HepG2 (cell line): Measurements from ENCODE around the gene RBM34. TPM values are rescaled to one million over a fixed set of nuclear protein-coding genes. Genes with fewer than 3 reads are reported as not detected.

Experiments used
- ATAC-seq: fragments of 200-7000 bp; cut with Tn5 transposase; 3 replicates; pipeline ENCODE4 v1.9.1; 2020; ENCODE audit warnings: mild to moderate bottlenecking, moderate library complexity
- BruUV-seq: library from RNA; stranded (reverse); fragments of 400-500 nt; replicated peaks from 2 replicates; lab custom pipeline; 2021; lab: Mats Ljungman, UMichigan
- CTCF ChIA-PET: fragments of 300-600 bp; formaldehyde crosslinking; extraction: SDS; loops from one replicate; lab custom pipeline; 2021; ENCODE audit warnings: low total read pairs, inconsistent platforms, low intra/inter-chr PET ratio; lab: Yijun Ruan, JAX
- POLR2A ChIA-PET: fragments of 350-600 bp; sonication (Branson Sonifier 250); formaldehyde crosslinking; loops from one replicate; lab custom pipeline; 2020; ENCODE audit warnings: antibody characterized with exemption, inconsistent platforms; lab: Yijun Ruan, JAX
- DNase-seq: peaks from one replicate; pipeline ENCODE4 v3.0.0-alpha.2; 2015; ENCODE audit warnings: low spot score
- FAIRE-seq: peaks from 3 replicates; lab custom pipeline; 2011; peaks lifted over from hg19 to GRCh38; lab: Jason Lieb, UNC
- H2AFZ ChIP-seq: one replicate; pipeline ENCODE4 v1.6.1; 2011; ENCODE audit warnings: low read length, inconsistent platforms
- H3K27ac ChIP-seq: fragments of 300-600 bp; 3 replicates; pipeline ENCODE4 v1.8.0; 2011; ENCODE audit warnings: mixed run types, mild to moderate bottlenecking, mixed read lengths, low read length, inconsistent platforms; ENCODE audit not compliant: insufficient read depth; ENCODE audit errors: extremely low read length
- H3K27me3 ChIP-seq, 2 experiments: fragments of 200-600 bp in 1 of 2; 2 replicates in 1 of 2; 3 replicates in 1 of 2; pipeline versions ENCODE4 v1.6.0 to v1.8.0; 2011; ENCODE audit warnings: low read length in 2 of 2, mild to moderate bottlenecking in 2 of 2, moderate library complexity in 2 of 2, inconsistent platforms in 1 of 2; ENCODE audit not compliant: insufficient read depth in 2 of 2, control insufficient read depth in 1 of 2
- H3K36me3 ChIP-seq, 2 experiments: fragments of 200-600 bp in 1 of 2; replicated peaks in 1 of 2; 2 replicates in 1 of 2; 3 replicates in 1 of 2; pipeline versions ENCODE4 v1.5.1 to v1.8.0; 2011; ENCODE audit warnings: low read length in 2 of 2, inconsistent platforms in 1 of 2; ENCODE audit not compliant: insufficient read depth in 2 of 2, control insufficient read depth in 1 of 2
- H3K4me1 ChIP-seq: 2 replicates; pipeline ENCODE4 v1.5.1; 2012; ENCODE audit warnings: low read length, inconsistent platforms; ENCODE audit not compliant: insufficient read depth
- H3K4me2 ChIP-seq: 2 replicates; pipeline ENCODE4 v1.6.0; 2011; ENCODE audit warnings: low read depth, low read length, inconsistent platforms
- H3K4me3 ChIP-seq, 3 experiments: fragments of 200-600 bp in 1 of 3; sonication (generic), shearing (Covaris generic) in 1 of 3; replicated peaks in 1 of 3; 2 replicates each; pipeline ENCODE4 v1.5.1; 2011 to 2016; ENCODE audit warnings: low read length in 3 of 3, inconsistent platforms in 2 of 3, low read depth in 2 of 3, mild to moderate bottlenecking in 2 of 3, control low read depth in 1 of 3, mixed read lengths in 1 of 3; ENCODE audit not compliant: insufficient read depth in 1 of 3
- H3K79me2 ChIP-seq: one replicate; pipeline ENCODE4 v1.6.1; 2011; ENCODE audit warnings: low read length, inconsistent platforms; ENCODE audit not compliant: insufficient read depth
- H3K9ac ChIP-seq: 2 replicates; pipeline ENCODE4 v1.6.0; 2011; ENCODE audit warnings: mild to moderate bottlenecking, low read depth, low read length, inconsistent platforms; ENCODE audit not compliant: insufficient read depth
- H3K9me3 ChIP-seq: 2 replicates; pipeline ENCODE4 v1.5.1; 2012; ENCODE audit warnings: mild to moderate bottlenecking, low read length
- H4K20me1 ChIP-seq: 2 replicates; pipeline ENCODE4 v1.6.0; 2011; ENCODE audit warnings: inconsistent platforms, mild to moderate bottlenecking, low read length, moderate library complexity; ENCODE audit not compliant: insufficient read depth
- ATF6 ChIP-seq: sonication (generic); formaldehyde crosslinking; conservative IDR thresholded peaks from 2 replicates; pipeline ENCODE4 v1.4.0; 2020; ENCODE audit warnings: missing genetic modification reagents
- HDAC2 ChIP-seq: sonication (generic); formaldehyde crosslinking; IDR thresholded peaks from 2 replicates; pipeline ENCODE4 v1.4.0; 2020; ENCODE audit warnings: missing genetic modification reagents
- HMGXB3 ChIP-seq: sonication (generic); formaldehyde crosslinking; IDR thresholded peaks from 2 replicates; pipeline ENCODE4 v1.4.0; 2020; ENCODE audit warnings: missing genetic modification reagents, borderline replicate concordance
- IRF9 ChIP-seq: sonication (generic); formaldehyde crosslinking; IDR thresholded peaks from 2 replicates; pipeline ENCODE4 v1.8.0; 2022; ENCODE audit warnings: missing genetic modification reagents, mild to moderate bottlenecking, borderline replicate concordance
- KDM6A ChIP-seq: IDR thresholded peaks from 2 replicates; pipeline ENCODE4 v1.6.1; 2016; ENCODE audit warnings: low read depth
- MED1 ChIP-seq: sonication (generic); formaldehyde crosslinking; IDR thresholded peaks from 2 replicates; pipeline ENCODE4 v1.4.0; 2020; ENCODE audit warnings: missing genetic modification reagents
- TBX3 ChIP-seq: fragments of 450-650 bp; IDR thresholded peaks from 2 replicates; pipeline ENCODE4 v1.6.1; 2017; ENCODE audit warnings: antibody characterized with exemption, mild to moderate bottlenecking, inconsistent platforms, borderline replicate concordance
- THYN1 ChIP-seq: sonication (generic); formaldehyde crosslinking; IDR thresholded peaks from 2 replicates; pipeline ENCODE4 v1.8.1; 2023; ENCODE audit warnings: low read depth, mild to moderate bottlenecking, moderate library complexity, missing genetic modification reagents, borderline replicate concordance
- ZBTB20 ChIP-seq: sonication (generic); formaldehyde crosslinking; IDR thresholded peaks from 2 replicates; pipeline ENCODE4 v1.8.1; 2023; ENCODE audit warnings: missing genetic modification reagents, low read depth, mild to moderate bottlenecking, borderline replicate concordance
- ZNF205 ChIP-seq: IDR thresholded peaks from 2 replicates; pipeline ENCODE4 v1.6.1; 2018; ENCODE audit warnings: missing biosample characterization, missing genetic modification reagents
- ZNF34 ChIP-seq: sonication (generic); formaldehyde crosslinking; IDR thresholded peaks from 2 replicates; pipeline ENCODE4 v1.4.0; 2020; ENCODE audit warnings: mild to moderate bottlenecking, missing genetic modification reagents, borderline replicate concordance
- ZNF543 ChIP-seq: sonication (generic); formaldehyde crosslinking; IDR thresholded peaks from 2 replicates; pipeline ENCODE4 v1.4.0; 2020; ENCODE audit warnings: mild to moderate bottlenecking, missing genetic modification reagents
- ZNF780A ChIP-seq: sonication (generic); formaldehyde crosslinking; IDR thresholded peaks from 2 replicates; pipeline ENCODE4 v1.8.0; 2022; ENCODE audit warnings: mild to moderate bottlenecking, missing genetic modification reagents, moderate library complexity
- ZSCAN22 ChIP-seq: sonication (generic); formaldehyde crosslinking; IDR thresholded peaks from 2 replicates; pipeline ENCODE4 v1.4.0; 2020; ENCODE audit warnings: mild to moderate bottlenecking, missing genetic modification reagents
- ZSCAN25 ChIP-seq: sonication (generic); formaldehyde crosslinking; IDR thresholded peaks from 2 replicates; pipeline ENCODE4 v1.8.0; 2022; ENCODE audit warnings: mild to moderate bottlenecking, missing genetic modification reagents
- WGBS: methylation state at CpG from one replicate; pipeline ENCODE4 v1.1.6; 2017; ENCODE audit warnings: low lambda C conversion rate; 5-methylcytosine and 5-hydroxymethylcytosine counted together
- in situ Hi-C: cut with HindIII; loops from 2 replicates; pipeline ENCODE4 v1.10.0; 2017; ENCODE audit warnings: low pct_unique_long_range_greater_than_20kb; ENCODE audit not compliant: extremely low pct_ligation_motif_present
- intact Hi-C: fragments of 100-400 bp; cut with micrococcal nuclease; formaldehyde crosslinking; loops from one replicate; pipeline ENCODE4 v1.10.0; 2022; ENCODE audit not compliant: unreplicated experiment
- polyA plus RNA-seq, 8 experiments: library from polyadenylated mRNA; depleted of rRNA in 3 of 8; stranded (reverse) in 7 of 8; unstranded in 1 of 8; fragments of >200 nt; fragmentation: Illumina TruSeq in 4 of 8; extraction: Trizol in 4 of 8; gene quantifications; 2 replicates each; pipeline versions ENCODE4 v1.2.1 to v1.2.3, GENCODE V29; 2011 to 2016; ENCODE audit warnings: low read depth in 4 of 8, missing spikeins in 1 of 8, mixed read lengths in 1 of 8; ENCODE audit not compliant: insufficient read depth in 1 of 8
- total RNA-seq, 5 experiments: library from RNA; depleted of rRNA; stranded (reverse); fragments of >200 nt; fragmentation: Illumina TruSeq; extraction: Trizol; gene quantifications; 2 replicates each; pipeline ENCODE4 v1.2.3, GENCODE V29; 2016; ENCODE audit warnings: low read depth in 1 of 5

The RBM34 gene
- total and polyA plus RNA-seq, 2 of the 13 experiments (the other 11 are each of a cell fraction or from before 2014, with no cell fraction given): 34.7 to 73.0 TPM

DNA sequence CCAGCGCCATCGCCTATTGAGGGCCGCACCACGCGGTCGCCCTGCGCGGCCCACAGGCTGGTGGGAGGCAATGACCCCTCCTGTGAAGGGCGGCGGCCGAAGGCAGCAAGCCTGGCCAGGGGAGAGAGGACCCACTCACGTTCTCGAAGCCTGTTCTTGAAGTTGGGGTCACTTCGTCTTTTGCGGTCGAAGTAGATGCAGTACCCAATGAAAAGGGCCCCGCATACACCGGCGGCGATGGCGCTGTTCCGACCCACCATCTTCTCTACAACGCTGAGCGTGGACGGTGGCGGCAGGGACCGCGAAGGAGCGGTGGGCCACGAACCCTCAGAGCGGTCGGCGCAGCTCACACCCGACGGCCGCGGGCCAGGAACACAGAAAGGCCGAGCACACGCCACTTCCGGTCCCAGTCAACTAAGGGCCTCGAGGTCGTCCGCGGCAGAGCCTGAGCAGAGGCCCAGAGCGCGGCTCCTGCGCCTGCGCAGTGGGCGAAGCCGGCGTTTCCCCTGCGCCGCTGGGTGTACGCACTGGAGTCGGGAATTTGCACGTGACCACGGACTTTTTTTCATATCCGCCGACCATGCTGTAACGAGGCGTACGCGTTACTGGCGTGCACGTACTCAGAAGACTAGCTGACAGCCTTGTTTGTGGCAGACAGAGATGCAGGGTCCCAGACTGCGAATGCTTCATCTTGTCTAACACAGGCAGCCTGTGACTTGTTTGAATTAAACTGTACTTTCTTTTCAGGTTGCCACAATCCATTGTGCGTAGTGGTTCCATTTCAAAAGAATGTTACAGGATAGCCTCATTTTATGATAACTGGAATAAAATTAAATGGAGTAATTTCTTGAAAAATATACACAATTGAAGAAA lies 32.4 kb downstream of the RBM34 start, which contains the start of gene TOMM20:
Gene TOMM20 (minus strand): TSS at position 382 of the 873 bp plus-strand sequence. CDS start 122 bp downstream, at position 260.
- in situ Hi-C loops: no loop called here
- TF ChIP-seq IRF9 (CRISPR knock-in tag) (peak; percentile 74; the same call in 1 of the 2 replicates), HDAC2 (CRISPR knock-in tag) (peak; percentile 77), ZSCAN25 (CRISPR knock-in tag) (peak; percentile 18; the same call in 1 of the 2 replicates), ATF6 (CRISPR knock-in tag) (no peak), MED1 (CRISPR knock-in tag) (peak; percentile 96), ZNF543 (CRISPR knock-in tag) (peak; percentile 78; the same call in 1 of the 2 replicates), KDM6A (no peak; the same call in 1 of the 2 replicates), HMGXB3 (CRISPR knock-in tag) (no peak), ZNF34 (no peak), ZNF205 (peak; percentile 26; the same call in 1 of the 2 replicates), ZBTB20 (CRISPR knock-in tag) (peak; percentile 90), THYN1 (CRISPR knock-in tag) (no peak), TBX3 (peak; percentile 39; the same call in 1 of the 2 replicates), ZSCAN22 (no peak), ZNF780A (CRISPR knock-in tag) (0 out of 2 replicates have a peak, but pooled peaks have one; percentile 78)

More for the DNA sequence above, 32.4 kb downstream of the RBM34 start, which contains the start of gene TOMM20:
- intact Hi-C loops: loop anchor here (5.0 kb wide), 1 partner anchor 34 kb away; the partner anchor contains the start of gene RBM34
- WGBS: 4% methylated on average over 17 of the region's 67 CpGs
- ChIA-PET POLR2A (interaction anchor here (0.7 to 2.1 kb wide), 16 partner anchors 9 to 518 kb away, joined by 3 to 15 read pairs (median 4); partner anchors contain the start of genes GGPS1, RBM34 and TBCE), CTCF (no interaction called here)
- Histone ChIP-seq H3K4me3 (peak within 1 kb of the TSS; percentile 82 to 94 (median 89)), H3K36me3 (peaks cover 4 to 28% of the 10 kb centered on the region in 2 experiments), H3K79me2 (peaks cover 50% of the 10 kb centered on the region), H4K20me1 (peaks cover 38% of the 10 kb centered on the region), H3K4me1 (peaks cover 55% of the 10 kb centered on the region), H3K27ac (peak within 1 kb of the TSS; percentile 94), H2AFZ (no peak within 1 kb of the TSS), H3K27me3 (no peaks in the 10 kb centered on the region; a peak in 1 of 5 replicates), H3K9ac (peak within 1 kb of the TSS; percentile 99), H3K4me2 (peak within 1 kb of the TSS; percentile 81), H3K9me3 (no peaks in the 10 kb centered on the region)
- DNase-seq (peak; percentile 97), ATAC-seq (peak; percentile 92), FAIRE-seq (peak; percentile 71)
- no TSS peak for BruUV-seq
